Measurements from ENCODE around the gene MTFP1.

DNA sequence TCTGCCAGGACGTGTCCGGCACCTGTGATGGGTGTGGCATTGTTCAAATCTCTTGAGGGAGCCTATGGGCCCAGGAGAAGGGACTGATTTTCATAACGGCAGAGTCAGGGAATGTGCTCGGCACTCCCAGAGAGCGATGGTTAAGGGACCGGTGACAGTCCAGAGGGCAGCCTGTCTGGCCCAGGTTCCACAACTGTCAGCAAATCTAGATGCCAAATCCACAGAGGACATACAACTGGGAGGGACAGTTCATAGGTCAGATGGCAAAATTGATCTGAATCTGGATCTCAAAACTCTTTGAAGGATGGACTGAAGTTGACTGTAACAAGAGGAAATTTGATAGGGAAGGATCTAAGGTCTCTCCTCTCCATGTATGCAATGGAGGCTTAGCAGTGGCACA lies 21.3 kb upstream of the MTFP1 start:
- TF ChIP-seq, protein P1, sequence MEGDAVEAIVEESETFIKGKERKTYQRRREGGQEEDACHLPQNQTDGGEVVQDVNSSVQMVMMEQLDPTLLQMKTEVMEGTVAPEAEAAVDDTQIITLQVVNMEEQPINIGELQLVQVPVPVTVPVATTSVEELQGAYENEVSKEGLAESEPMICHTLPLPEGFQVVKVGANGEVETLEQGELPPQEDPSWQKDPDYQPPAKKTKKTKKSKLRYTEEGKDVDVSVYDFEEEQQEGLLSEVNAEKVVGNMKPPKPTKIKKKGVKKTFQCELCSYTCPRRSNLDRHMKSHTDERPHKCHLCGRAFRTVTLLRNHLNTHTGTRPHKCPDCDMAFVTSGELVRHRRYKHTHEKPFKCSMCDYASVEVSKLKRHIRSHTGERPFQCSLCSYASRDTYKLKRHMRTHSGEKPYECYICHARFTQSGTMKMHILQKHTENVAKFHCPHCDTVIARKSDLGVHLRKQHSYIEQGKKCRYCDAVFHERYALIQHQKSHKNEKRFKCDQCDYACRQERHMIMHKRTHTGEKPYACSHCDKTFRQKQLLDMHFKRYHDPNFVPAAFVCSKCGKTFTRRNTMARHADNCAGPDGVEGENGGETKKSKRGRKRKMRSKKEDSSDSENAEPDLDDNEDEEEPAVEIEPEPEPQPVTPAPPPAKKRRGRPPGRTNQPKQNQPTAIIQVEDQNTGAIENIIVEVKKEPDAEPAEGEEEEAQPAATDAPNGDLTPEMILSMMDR (IDR thresholded peaks at IDR 0.05) = no peak
- no peak for TF ChIP-seq POLR2A (IDR thresholded peaks at IDR 0.05)

All from lower leg skin (tissue), 3 donors.